Inflammatory macrophage treated with lipopolysaccharide for 4 hours (primary cell): ENCODE measurements around the gene SSR1.

Experiments used
- DNase-seq: peaks from one replicate; pipeline ENCODE4 v3.0.0-alpha.2; 2020

SSR1 gene

GRCh38 chr6:7236306-7237209 lies 76.4 kb downstream of the SSR1 start:
- DNase-seq, result no peak

DNA sequence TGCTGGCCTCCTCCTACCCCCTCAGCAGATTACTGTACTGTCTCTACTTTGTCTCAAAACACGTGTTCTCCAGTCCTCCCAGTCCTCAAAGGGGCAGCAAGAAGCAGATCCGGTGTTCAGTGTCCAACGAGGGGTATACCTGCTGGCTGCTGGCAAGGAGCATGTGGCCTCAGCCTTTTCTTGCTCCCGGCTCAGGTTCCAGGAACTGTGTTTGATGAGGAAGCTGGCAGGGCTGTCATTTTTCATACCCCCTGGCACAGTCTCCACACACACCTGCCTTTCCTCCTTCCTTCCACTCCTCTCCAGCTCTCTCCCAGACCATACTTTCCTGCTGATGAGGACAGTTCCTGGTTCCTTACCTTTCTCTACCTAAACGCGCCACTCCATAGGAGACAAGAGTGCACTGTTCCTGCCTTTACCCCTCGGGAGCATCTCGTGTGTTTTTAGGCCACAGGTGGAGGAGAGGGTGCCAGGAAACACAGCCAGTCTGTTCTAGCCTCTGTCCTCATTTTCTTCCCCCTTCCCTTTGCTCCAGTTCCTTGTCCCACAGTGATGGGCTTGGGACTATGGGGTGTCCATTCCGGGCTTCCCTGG lies 77.2 kb downstream of the SSR1 start:
- DNase-seq, result no peak

GRCh38 chr6:7234547-7234946 lies 78.5 kb downstream of the SSR1 start:
- peak; percentile 29 for DNase-seq

GRCh38 chr6:7232351-7232750 lies 80.6 kb downstream of the SSR1 start:
- no peak for DNase-seq

DNA sequence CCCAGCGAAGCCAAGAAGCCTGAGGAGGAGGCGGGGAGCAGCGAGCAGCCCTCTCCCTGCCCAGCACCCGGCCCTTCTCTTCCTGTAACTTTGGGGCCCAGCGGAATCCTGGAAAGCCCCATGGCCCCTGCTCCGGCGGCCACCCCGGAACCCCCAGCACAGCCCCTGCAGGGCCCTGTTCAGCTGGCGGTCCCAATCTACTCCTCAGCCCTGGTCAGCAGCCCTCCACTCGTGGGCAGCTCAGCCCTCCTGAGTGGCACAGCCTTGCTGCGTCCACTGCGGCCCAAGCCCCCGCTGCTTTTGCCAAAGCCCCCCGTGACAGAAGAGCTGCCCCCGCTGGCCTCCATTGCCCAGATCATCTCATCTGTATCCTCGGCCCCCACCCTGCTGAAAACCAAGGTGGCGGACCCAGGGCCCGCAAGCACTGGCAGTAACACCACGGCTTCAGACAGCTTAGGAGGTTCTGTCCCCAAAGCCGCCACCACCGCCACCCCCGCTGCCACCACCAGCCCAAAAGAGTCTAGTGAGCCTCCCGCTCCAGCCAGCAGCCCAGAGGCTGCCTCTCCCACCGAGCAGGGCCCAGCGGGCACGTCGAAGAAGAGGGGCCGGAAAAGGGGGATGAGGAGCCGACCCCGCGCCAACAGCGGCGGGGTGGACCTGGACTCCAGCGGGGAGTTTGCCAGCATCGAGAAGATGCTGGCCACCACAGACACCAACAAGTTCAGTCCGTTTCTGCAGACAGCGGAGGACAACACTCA lies 81.9 kb downstream of the SSR1 start:
- no peak for DNase-seq

DNA sequence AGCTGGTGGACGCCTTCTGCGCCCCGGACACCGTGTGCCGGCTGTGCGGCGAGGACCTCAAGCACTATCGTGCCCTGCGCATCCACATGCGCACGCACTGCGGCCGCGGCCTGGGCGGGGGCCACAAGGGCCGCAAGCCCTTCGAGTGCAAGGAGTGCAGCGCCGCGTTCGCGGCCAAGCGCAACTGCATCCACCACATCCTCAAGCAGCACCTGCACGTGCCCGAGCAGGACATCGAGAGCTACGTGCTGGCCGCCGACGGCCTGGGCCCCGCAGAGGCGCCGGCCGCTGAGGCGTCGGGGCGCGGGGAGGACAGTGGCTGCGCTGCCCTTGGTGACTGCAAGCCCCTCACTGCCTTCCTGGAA lies 82.7 kb downstream of the SSR1 start:
- no peak for DNase-seq

- no peak for DNase-seq
Measured at GRCh38 chr6:7229376-7230326, 83.3 kb downstream of the SSR1 start.

DNA sequence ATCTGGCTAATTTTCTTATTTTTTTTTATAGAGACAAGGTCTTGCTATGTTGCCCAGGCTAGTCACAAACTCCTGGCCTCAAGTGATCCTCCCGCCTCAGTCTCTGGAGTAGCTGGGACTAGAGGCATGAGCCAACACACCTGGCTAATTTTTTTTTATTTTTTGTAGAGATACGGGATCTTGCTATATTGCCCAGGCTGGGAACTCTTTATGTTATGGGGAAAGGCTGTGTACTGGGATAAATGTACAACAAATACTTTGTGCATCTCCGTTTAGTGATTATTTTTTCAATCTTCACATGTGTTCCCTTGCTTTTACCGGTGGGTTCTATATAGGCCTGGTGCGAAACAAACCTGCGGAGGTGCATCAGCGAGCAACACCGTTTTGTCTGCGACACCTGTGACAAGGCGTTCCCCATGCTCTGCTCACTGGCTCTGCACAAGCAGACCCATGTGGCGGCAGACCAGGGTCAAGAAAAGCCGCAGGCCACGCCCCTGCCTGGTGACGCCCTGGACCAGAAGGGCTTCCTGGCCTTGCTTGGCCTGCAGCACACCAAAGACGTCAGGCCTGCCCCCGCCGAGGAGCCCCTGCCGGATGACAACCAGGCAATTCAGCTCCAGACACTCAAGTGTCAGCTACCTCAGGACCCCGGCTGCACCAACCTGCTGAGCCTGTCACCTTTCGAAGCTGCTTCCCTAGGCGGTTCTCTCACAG lies 84.2 kb downstream of the SSR1 start:
- no peak for DNase-seq

GRCh38 chr6:7224731-7225130 lies 88.3 kb downstream of the SSR1 start:
- DNase-seq, result no peak

- no peak for DNase-seq
Measured at GRCh38 chr6:7222197-7222596, 90.8 kb downstream of the SSR1 start.

DNA sequence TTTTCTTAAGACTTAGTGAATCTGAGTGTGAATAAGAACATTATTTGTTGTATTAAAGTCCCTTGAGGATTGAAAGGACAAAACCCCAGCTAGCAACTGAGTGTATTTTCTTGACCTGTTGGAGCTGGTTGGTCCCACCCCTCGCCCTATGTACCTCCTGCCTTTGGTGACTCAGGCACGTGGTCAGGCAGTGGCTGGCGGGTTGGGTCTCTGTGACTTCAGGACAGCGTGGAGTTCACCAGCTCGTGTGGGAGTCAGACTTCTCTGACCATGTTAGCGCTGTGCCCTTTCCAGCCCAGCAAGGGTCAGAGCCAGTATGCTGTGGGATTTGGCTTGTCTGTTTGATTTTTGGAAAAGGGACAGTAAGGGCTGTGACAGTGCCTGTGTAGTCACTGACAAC lies 93.7 kb downstream of the SSR1 start:
- peak; percentile 73 for DNase-seq

DNA sequence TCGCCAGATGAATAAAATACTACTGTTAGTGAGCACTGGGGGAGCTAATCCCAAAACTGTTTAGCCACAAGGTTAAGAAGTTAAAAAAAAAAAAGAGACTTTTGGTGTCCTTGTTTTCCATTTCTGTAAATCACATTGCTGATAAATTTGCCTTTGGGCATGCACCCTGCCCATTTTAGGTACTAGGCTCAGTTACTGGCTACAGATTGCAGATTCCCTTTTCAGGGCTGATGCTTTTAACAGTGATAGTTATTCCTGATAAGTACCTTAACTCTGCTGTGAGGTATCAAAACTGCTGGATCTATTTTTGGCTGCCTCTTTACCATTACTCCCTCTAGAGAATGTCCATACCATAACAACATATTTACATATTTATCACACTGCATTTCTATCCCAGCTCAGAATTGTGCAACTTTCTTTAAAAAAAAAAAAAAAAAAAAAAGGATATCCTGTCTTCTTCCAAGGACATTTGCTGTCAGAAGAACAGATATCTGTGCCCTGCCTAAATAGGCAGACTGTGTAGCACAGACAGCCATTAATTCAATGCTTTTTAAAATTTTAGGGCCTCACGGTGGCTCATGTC lies 94.5 kb downstream of the SSR1 start:
- peak; percentile 23 for DNase-seq
